GM12892 (cell line): ENCODE measurements around the gene FBXO28.

Experiments used
- DNase-seq: peaks from one replicate; pipeline ENCODE4 v3.0.0; 2011; ENCODE audit not compliant: insufficient read length
- FAIRE-seq: peaks from 2 replicates; lab custom pipeline; 2011; peaks lifted over from hg19 to GRCh38; lab: Jason Lieb, UNC
- POLR2A ChIP-seq: IDR thresholded peaks from 2 replicates; pipeline ENCODE4 v1.6.1; 2011; ENCODE audit warnings: low read depth, low read length, control low read depth
- POLR2AphosphoS5 ChIP-seq: IDR thresholded peaks from 2 replicates; pipeline ENCODE4 v1.6.1; 2011; ENCODE audit warnings: low read depth, low read length, control low read depth
- TAF1 ChIP-seq: IDR thresholded peaks from 2 replicates; pipeline ENCODE4 v1.6.1; 2011; ENCODE audit warnings: low read depth, mild to moderate bottlenecking, control low read depth, low read length, borderline replicate concordance

The FBXO28 gene

GRCh38 chr1:224182057-224182865 lies 68.3 kb downstream of the FBXO28 start:
- no peak for TF ChIP-seq TAF1
- TF ChIP-seq POLR2AphosphoS5 = no peak
- TF ChIP-seq POLR2A = no peak
- peak; percentile 85 for FAIRE-seq

GRCh38 chr1:224182866-224183590 lies 69.1 kb downstream of the FBXO28 start, which contains the start of gene DEGS1:
Gene DEGS1, plus strand, starts transcription at chr1:224183240. Its CDS starts 97 bp downstream, at chr1:224183337.
- DNase-seq (peak; percentile 88), FAIRE-seq (peak; percentile 50)

More at GRCh38 chr1:224182057-224182865, 68.3 kb downstream of the FBXO28 start:
- peak; percentile 41 for DNase-seq

GRCh38 chr1:224183591-224184312 lies 69.8 kb downstream of the FBXO28 start:
- peak; percentile 46 for DNase-seq
- TF ChIP-seq POLR2AphosphoS5 (0 out of 2 replicates have a peak, but pooled peaks have one; percentile 21), TAF1 (no peak), POLR2A (peak; percentile 63; the same call in 1 of the 2 replicates)
- peak; percentile 21 for FAIRE-seq

More at GRCh38 chr1:224182866-224183590, 69.1 kb downstream of the FBXO28 start, which contains the start of gene DEGS1:
- TF ChIP-seq TAF1 (peak; percentile 46), POLR2A (peak; percentile 88; the same call in 1 of the 2 replicates), POLR2AphosphoS5 (peak; percentile 70)

- FAIRE-seq = no peak
- DNase-seq = no peak
- TF ChIP-seq POLR2A = no peak
- TF ChIP-seq TAF1 = no peak
- no peak for TF ChIP-seq POLR2AphosphoS5
Observed at GRCh38 chr1:224185208-224185607, 71.3 kb downstream of the FBXO28 start.

GRCh38 chr1:224188286-224188685 lies 74.4 kb downstream of the FBXO28 start:
- TF ChIP-seq POLR2A (no peak), POLR2AphosphoS5 (no peak), TAF1 (no peak)
- DNase-seq (no peak), FAIRE-seq (no peak)

GRCh38 chr1:224189561-224189960 lies 75.7 kb downstream of the FBXO28 start:
- FAIRE-seq (no peak), DNase-seq (no peak)
- TF ChIP-seq TAF1 (no peak), POLR2A (no peak), POLR2AphosphoS5 (no peak)

- DNase-seq (no peak), FAIRE-seq (no peak)
- TF ChIP-seq POLR2AphosphoS5 (no peak), TAF1 (no peak), POLR2A (no peak)
Observed at GRCh38 chr1:224192082-224192788, 78.3 kb downstream of the FBXO28 start.

GRCh38 chr1:224193319-224193966 lies 79.5 kb downstream of the FBXO28 start:
- no peak for FAIRE-seq
- no peak for DNase-seq
- TF ChIP-seq POLR2A (0 out of 2 replicates have a peak, but pooled peaks have one; percentile 16), TAF1 (no peak)

GRCh38 chr1:224196813-224197600 lies 83.1 kb downstream of the FBXO28 start:
- DNase-seq = no peak
- no peak for TF ChIP-seq TAF1
- no peak for FAIRE-seq
